Tibial nerve (tissue), 4 donors: ENCODE results near the gene ZNF513. TPM values are rescaled to one million over a fixed set of nuclear protein-coding genes. Genes with fewer than 3 reads are reported as not detected.
A peak's percentile ranks its signal among the peaks of the same experiment; 100 is the strongest.
"Not testable (repeated sequence)": the region's sequence is repeated elsewhere in the genome, so short reads cannot be mapped to it uniquely, and the experiment has no call there.

Source experiments
- DNase-seq, 2 donors: peaks; one replicate each; pipeline ENCODE4 v3.0.0-alpha.2; 2019; ENCODE audit warnings: low spot score in 2 of 2
- H3K27ac ChIP-seq, 4 donors: fragments of 200-600 bp; sonication (generic) in 3 of 4; one replicate each; pipeline ENCODE4 v1.5.1; 2017 to 2019; ENCODE audit warnings: mild to moderate bottlenecking in 1 of 4
- H3K27me3 ChIP-seq, 2 donors: fragments of 200-600 bp; sonication (generic) in 1 of 2; one replicate each; pipeline versions ENCODE4 v1.5.1 to v1.6.0; 2017 to 2019
- H3K36me3 ChIP-seq, 3 donors: fragments of 200-600 bp; sonication (generic); one replicate each; pipeline ENCODE4 v1.5.1; 2018 to 2019
- H3K4me1 ChIP-seq, 4 donors: fragments of 200-600 bp; sonication (generic) in 3 of 4; one replicate each; pipeline ENCODE4 v1.5.1; 2017 to 2019
- H3K4me3 ChIP-seq, 4 donors: fragments of 200-600 bp; sonication (generic) in 3 of 4; one replicate each; pipeline ENCODE4 v1.5.1; 2017 to 2019; ENCODE audit warnings: mild to moderate bottlenecking in 1 of 4, moderate library complexity in 1 of 4
- H3K9me3 ChIP-seq, 4 donors: fragments of 200-600 bp; sonication (generic) in 3 of 4; one replicate each; pipeline ENCODE4 v1.5.1; 2017 to 2019
- CTCF ChIP-seq, 5 experiments: fragments of 200-600 bp in 3 of 5; fragments of 450-650 bp in 2 of 5; sonication (generic) in 3 of 5; IDR thresholded peaks; one replicate each; pipeline ENCODE4 v1.5.1; 2016 to 2019; ENCODE audit warnings: antibody characterized with exemption in 5 of 5, mild to moderate bottlenecking in 3 of 5, moderate library complexity in 2 of 5
- EP300 ChIP-seq, 2 donors: sonication (generic); formaldehyde crosslinking; IDR thresholded peaks; one replicate each; pipeline ENCODE4 v1.6.1; 2017; ENCODE audit warnings: antibody characterized with exemption in 2 of 2, mild to moderate bottlenecking in 1 of 2
- POLR2A ChIP-seq, 2 donors: fragments of 450-650 bp; IDR thresholded peaks; one replicate each; pipeline ENCODE4 v1.6.1; 2017; ENCODE audit warnings: antibody characterized with exemption in 2 of 2, mild to moderate bottlenecking in 2 of 2, moderate library complexity in 2 of 2
- WGBS, 2 donors: methylation state at CpG; one replicate each; pipeline ENCODE4 v1.1.5; 2018; 5-methylcytosine and 5-hydroxymethylcytosine counted together
- total RNA-seq, 4 donors: library from RNA; depleted of rRNA; stranded (reverse); fragments of >200 nt; gene quantifications; one replicate each; pipeline ENCODE4 v1.1.0, GENCODE V29; 2016

The ZNF513 gene
- total RNA-seq = 10 to 100 TPM; 12.9 to 16.8 (median 14.4) TPM

GRCh38 chr2:27380626-27381545 is at the start of gene ZNF513:
TSS of gene ZNF513 (minus strand) at chr2:27380734. CDS start at chr2:27380526, 208 bp downstream.
- H3K4me3 ChIP-seq = peak within 1 kb of the TSS; percentile 43 to 79 (median 69)
- peaks cover 0 to 70% (median 28%) of the 10 kb centered on the region in 3 donors for H3K36me3 ChIP-seq
- no peaks in the 10 kb centered on the region for H3K9me3 ChIP-seq
- TF ChIP-seq EP300 (IDR thresholded peaks at IDR 0.05) = peak; percentile 67 to 91
- TF ChIP-seq POLR2A (IDR thresholded peaks at IDR 0.05) = peak; percentile 43 to 50
- TF ChIP-seq CTCF (IDR thresholded peaks at IDR 0.05) = peak in 1 of 5 experiments; percentile 19
- 18 to 29% methylated on average over 37 to 49 of the region's 67 CpGs for WGBS, 2 donors
- peaks cover 0 to 36% (median 15%) of the 10 kb centered on the region in 4 donors for H3K4me1 ChIP-seq
- no peaks in the 10 kb centered on the region for H3K27me3 ChIP-seq
- H3K27ac ChIP-seq = peak within 1 kb of the TSS; percentile 68 to 93 (median 84)
- DNase-seq = peak; percentile 91 to 93

GRCh38 chr2:27428978-27429541 is 48.5 kb upstream of the ZNF513 start:
- peak overlapping the region; percentile 85 to 98 (median 93) for H3K4me3 ChIP-seq
- H3K27me3 ChIP-seq = no peaks in the 10 kb centered on the region
- H3K9me3 ChIP-seq = no peaks in the 10 kb centered on the region
- peaks cover 0 to 11% (median 10%) of the 10 kb centered on the region in 3 donors for H3K36me3 ChIP-seq
- TF ChIP-seq CTCF (IDR thresholded peaks at IDR 0.05) = no peak
- TF ChIP-seq POLR2A (IDR thresholded peaks at IDR 0.05) = no peak
- TF ChIP-seq EP300 (IDR thresholded peaks at IDR 0.05) = no peak
- peaks cover 0 to 44% (median 19%) of the 10 kb centered on the region in 4 donors for H3K4me1 ChIP-seq
- peak; percentile 27 to 54 for DNase-seq
- H3K27ac ChIP-seq = peak overlapping the region; percentile 95 to 99 (median 98)
- WGBS, 2 donors = 0% methylated on average over 19 to 25 of the region's 51 CpGs

- peak; percentile 83 to 89 for DNase-seq
- Histone ChIP-seq H3K9me3 (no peaks in the 10 kb centered on the region), H3K27me3 (no peaks in the 10 kb centered on the region), H3K36me3 (peaks cover 0 to 5% (median 3%) of the 10 kb centered on the region in 3 donors), H3K27ac (peak within 1 kb of the TSS; percentile 95 to 99 (median 98)), H3K4me1 (peaks cover 0 to 44% (median 19%) of the 10 kb centered on the region in 4 donors), H3K4me3 (peak within 1 kb of the TSS; percentile 85 to 98 (median 93))
- WGBS, 2 donors = 0 to 1% methylated on average over 53 to 64 of the region's 75 CpGs
- TF ChIP-seq EP300 (IDR thresholded peaks at IDR 0.05) (peak; percentile 61 to 97), POLR2A (IDR thresholded peaks at IDR 0.05) (peak; percentile 68 to 91), CTCF (IDR thresholded peaks at IDR 0.05) (peak in 1 of 5 experiments; percentile 14)
Observed at GRCh38 chr2:27428213-27428977, 47.9 kb upstream of the ZNF513 start, which contains the start of gene NRBP1. TSS of gene NRBP1 (plus strand) at chr2:27428631. CDS start at chr2:27433274, 4,643 bp downstream.

GRCh38 chr2:27427863-27428212 is 47.3 kb upstream of the ZNF513 start:
- no peaks in the 10 kb centered on the region for H3K36me3 ChIP-seq
- 15 to 16% methylated on average over 7 of the region's 7 CpGs for WGBS, 2 donors

GRCh38 chr2:27425039-27425438 is 44.5 kb upstream of the ZNF513 start:
- not testable (repeated sequence) for H3K9me3 ChIP-seq, H3K27ac ChIP-seq, H3K36me3 ChIP-seq, H3K4me3 ChIP-seq, DNase-seq, H3K27me3 ChIP-seq
- 89 to 96% methylated on average over 10 of the region's 10 CpGs for WGBS, 2 donors
- peaks cover 0 to 11% (median 7%) of the 10 kb centered on the region in 4 donors for H3K4me1 ChIP-seq

More at GRCh38 chr2:27427863-27428212, 47.3 kb upstream of the ZNF513 start:
- Histone ChIP-seq H3K4me3 (peak overlapping the region; percentile 85 to 98 (median 93)), H3K27ac (peak overlapping the region; percentile 95 to 99 (median 98)), H3K4me1 (peaks cover 0 to 39% (median 19%) of the 10 kb centered on the region in 4 donors), H3K27me3 (no peaks in the 10 kb centered on the region), H3K9me3 (no peaks in the 10 kb centered on the region)
- TF ChIP-seq EP300 (IDR thresholded peaks at IDR 0.05) (no peak), POLR2A (IDR thresholded peaks at IDR 0.05) (no peak), CTCF (IDR thresholded peaks at IDR 0.05) (no peak)
- DNase-seq = no peak
